HK-2 (cell line): Measurements from ENCODE around the gene LPO.

ENCODE experiments used
- DNase-seq: peaks from one replicate; pipeline ENCODE4 v3.0.0-alpha.2; 2018; ENCODE audit not compliant: unreplicated experiment

Gene LPO

GRCh38 chr17:58303971-58304749, 65.8 kb downstream of the LPO start:
- DNase-seq, result peak; percentile 61

- no peak for DNase-seq
Observed at GRCh38 chr17:58304750-58305486, 66.5 kb downstream of the LPO start.

- DNase-seq, result no peak
Observed at GRCh38 chr17:58305626-58306025, 67.2 kb downstream of the LPO start.

- DNase-seq, result no peak
Observed at GRCh38 chr17:58306131-58306951, 68.0 kb downstream of the LPO start.

- no peak for DNase-seq
Observed at GRCh38 chr17:58307468-58308172, 69.2 kb downstream of the LPO start.

GRCh38 chr17:58308173-58308984, 70.0 kb downstream of the LPO start:
- no peak for DNase-seq

- DNase-seq, result no peak
Observed at GRCh38 chr17:58308985-58309917, 70.9 kb downstream of the LPO start.

GRCh38 chr17:58309918-58310259, 71.5 kb downstream of the LPO start:
- no peak for DNase-seq

GRCh38 chr17:58310511-58311428, 72.4 kb downstream of the LPO start:
- DNase-seq, result no peak

GRCh38 chr17:58311429-58311894, 73.1 kb downstream of the LPO start:
- DNase-seq, result no peak

- no peak for DNase-seq
Observed at GRCh38 chr17:58312021-58312630, 73.7 kb downstream of the LPO start.

- DNase-seq, result no peak
Observed at GRCh38 chr17:58312829-58313228, 74.4 kb downstream of the LPO start.

GRCh38 chr17:58313815-58314705, 75.7 kb downstream of the LPO start:
- DNase-seq, result no peak

- no peak for DNase-seq
Observed at GRCh38 chr17:58314706-58315015, 76.3 kb downstream of the LPO start.

GRCh38 chr17:58315281-58315711, 76.9 kb downstream of the LPO start:
- DNase-seq, result no peak

- no peak for DNase-seq
Observed at GRCh38 chr17:58315750-58316149, 77.4 kb downstream of the LPO start.

GRCh38 chr17:58316260-58316960, 78.0 kb downstream of the LPO start:
- DNase-seq, result no peak
